Stimulated activated CD4-positive, alpha-beta T cell treated with anti-CD3 and anti-CD28 coated beads, Interleukin-12 subunit alpha, Interleukin-12 subunit beta, amount 100 ng/mL, for 4 hours (primary cell): ENCODE measurements around the gene MAN2A2.
"Not testable (repeated sequence)": the region's sequence is repeated elsewhere in the genome, so short reads cannot be mapped to it uniquely, and the experiment has no call there.

Experiments
- DNase-seq: peaks from one replicate; pipeline ENCODE4 v3.0.0-alpha.2; 2020

The MAN2A2 gene

GRCh38 chr15:90905306-90906180 lies 2.4 kb downstream of the MAN2A2 start:
- no peak for DNase-seq

GRCh38 chr15:90906181-90906849 lies 3.2 kb downstream of the MAN2A2 start:
- DNase-seq: no peak

- DNase-seq: no peak
Measured at GRCh38 chr15:90907051-90907660, 4.1 kb downstream of the MAN2A2 start.

- DNase-seq: no peak
Measured at GRCh38 chr15:90907838-90908507, 4.9 kb downstream of the MAN2A2 start.

- DNase-seq: not testable (repeated sequence)
Measured at GRCh38 chr15:90909449-90909848, 6.3 kb downstream of the MAN2A2 start.

GRCh38 chr15:90909976-90910375 lies 6.9 kb downstream of the MAN2A2 start:
- no peak for DNase-seq

- DNase-seq: no peak
Measured at GRCh38 chr15:90910441-90911301, 7.6 kb downstream of the MAN2A2 start.

- DNase-seq: no peak
Measured at GRCh38 chr15:90911302-90911623, 8.2 kb downstream of the MAN2A2 start.

- DNase-seq: no peak
Measured at GRCh38 chr15:90911906-90912769, 9.0 kb downstream of the MAN2A2 start.

- no peak for DNase-seq
Measured at GRCh38 chr15:90912770-90913075, 9.6 kb downstream of the MAN2A2 start.

GRCh38 chr15:90913398-90913944 lies 10.4 kb downstream of the MAN2A2 start:
- no peak for DNase-seq

- DNase-seq: no peak
Measured at GRCh38 chr15:90914305-90915080, 11.4 kb downstream of the MAN2A2 start.

- no peak for DNase-seq
Measured at GRCh38 chr15:90915216-90915807, 12.2 kb downstream of the MAN2A2 start.

GRCh38 chr15:90915808-90916440 lies 12.8 kb downstream of the MAN2A2 start:
- DNase-seq: no peak

GRCh38 chr15:90916461-90916860 lies 13.4 kb downstream of the MAN2A2 start:
- no peak for DNase-seq

- no peak for DNase-seq
Measured at GRCh38 chr15:90917569-90917968, 14.5 kb downstream of the MAN2A2 start.

- DNase-seq: no peak
Measured at GRCh38 chr15:90918034-90918788, 15.1 kb downstream of the MAN2A2 start.

GRCh38 chr15:90918835-90919234 lies 15.7 kb downstream of the MAN2A2 start:
- no peak for DNase-seq

GRCh38 chr15:90921887-90922286 lies 18.8 kb downstream of the MAN2A2 start:
- no peak for DNase-seq
